A673 (cell line): ENCODE data around the gene DAB2IP. TPM values are rescaled to one million over a fixed set of nuclear protein-coding genes. Genes with fewer than 3 reads are reported as not detected.

ENCODE experiments used
- BruUV-seq: library from RNA; stranded (reverse); fragments of 400-500 nt; replicated peaks from 2 replicates; lab custom pipeline; 2021; lab: Mats Ljungman, UMichigan
- CTCF ChIA-PET: fragments of 300-600 bp; sonication (Branson Sonifier 250); formaldehyde crosslinking; loops from one replicate; lab custom pipeline; 2022; ENCODE audit warnings: antibody characterized with exemption; lab: Charles Lee
- POLR2A ChIA-PET: fragments of 300-600 bp; sonication (Branson Sonifier 250); formaldehyde crosslinking; loops from one replicate; lab custom pipeline; 2022; ENCODE audit warnings: antibody characterized with exemption; ENCODE audit not compliant: low non-redundant PET; lab: Charles Lee
- DNase-seq: peaks from one replicate; pipeline ENCODE4 v3.0.0-alpha.2; 2015; ENCODE audit warnings: low spot score
- H3K27ac ChIP-seq: fragments of 200-600 bp; sonication (generic); 2 replicates; pipeline ENCODE4 v1.5.1; 2016; ENCODE audit warnings: mixed run types, low read depth, mild to moderate bottlenecking, mixed read lengths, antibody characterized with exemption, low read length; ENCODE audit not compliant: poor library complexity, severe bottlenecking
- H3K27me3 ChIP-seq: fragments of 200-600 bp; sonication (generic); replicated peaks from 2 replicates; pipeline ENCODE4 v1.6.1; 2017; ENCODE audit warnings: mixed run types, low read depth, mild to moderate bottlenecking, mixed read lengths, antibody characterized with exemption, low read length; ENCODE audit not compliant: insufficient read depth, poor library complexity
- H3K36me3 ChIP-seq: fragments of 200-600 bp; sonication (generic); 2 replicates; pipeline ENCODE4 v1.6.1; 2016; ENCODE audit warnings: mixed run types, mild to moderate bottlenecking, mixed read lengths, antibody characterized with exemption, low read length; ENCODE audit not compliant: insufficient read depth, poor library complexity, severe bottlenecking
- H3K4me1 ChIP-seq: fragments of 200-600 bp; sonication (generic); 2 replicates; pipeline ENCODE4 v1.6.1; 2017; ENCODE audit warnings: mixed run types, mild to moderate bottlenecking, mixed read lengths, antibody characterized with exemption, low read length; ENCODE audit not compliant: insufficient read depth, poor library complexity, severe bottlenecking
- H3K4me3 ChIP-seq: fragments of 200-600 bp; sonication (generic); 2 replicates; pipeline ENCODE4 v1.5.1; 2016; ENCODE audit warnings: low read depth, mixed run types, mild to moderate bottlenecking, mixed read lengths, low read length; ENCODE audit not compliant: poor library complexity, severe bottlenecking
- H3K9me3 ChIP-seq: fragments of 200-600 bp; sonication (generic); 2 replicates; pipeline ENCODE4 v1.6.1; 2016; ENCODE audit warnings: mixed run types, low read depth, mild to moderate bottlenecking, mixed read lengths, antibody characterized with exemption, low read length; ENCODE audit not compliant: poor library complexity, severe bottlenecking
- EZH2 ChIP-seq: fragments of 200-600 bp; sonication (generic); IDR thresholded peaks from 2 replicates; pipeline ENCODE4 v1.6.1; 2017; ENCODE audit warnings: borderline replicate concordance, low read depth, mild to moderate bottlenecking, mixed read lengths, antibody characterized with exemption, low read length; ENCODE audit not compliant: poor library complexity, severe bottlenecking
- intact Hi-C: fragments of 100-400 bp; cut with micrococcal nuclease; formaldehyde crosslinking; loops from one replicate; pipeline ENCODE4 v1.10.0; 2022; ENCODE audit not compliant: unreplicated experiment
- total RNA-seq: library from RNA; stranded (reverse); gene quantifications from 2 replicates; pipeline ENCODE4 v1.2.3, GENCODE V29; 2021
- TF ChIP-seq, protein P1 (sequence below): fragments of 300-800, 200-600 bp; sonication (generic); conservative IDR thresholded peaks from 2 replicates; pipeline ENCODE4 v1.5.1; 2017; ENCODE audit warnings: low read depth, mild to moderate bottlenecking, antibody characterized with exemption, low read length, moderate library complexity, mixed read lengths

DAB2IP gene
- total RNA-seq, 1 experiment from 2014 or later, result 34.5 TPM

DNA sequence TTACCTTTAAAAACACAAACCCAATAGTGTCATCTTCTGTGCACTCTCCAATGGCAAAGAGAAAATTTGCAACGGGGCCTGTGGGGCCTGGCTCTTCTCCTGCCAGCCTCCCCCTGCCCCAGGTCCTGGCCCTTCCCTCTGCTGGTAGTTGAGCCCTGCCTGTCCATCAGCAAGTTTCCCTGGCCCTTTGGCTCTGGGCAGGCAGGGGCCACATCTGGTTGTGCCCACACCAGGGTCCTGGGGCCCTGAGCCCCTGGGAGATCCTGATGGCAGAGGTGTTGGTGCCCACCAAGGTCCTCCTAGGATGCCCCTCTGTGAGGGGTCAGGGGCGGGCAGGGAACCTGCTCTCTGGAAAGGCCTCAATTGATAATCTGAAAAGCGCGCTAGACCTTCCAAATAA lies 157.3 kb downstream of the DAB2IP start:
- no peak overlapping the region for H3K4me3 ChIP-seq
- H3K27ac ChIP-seq, result no peak overlapping the region
- ChIA-PET CTCF (no interaction called here), POLR2A (no interaction called here)
- no peaks in the 10 kb centered on the region for H3K36me3 ChIP-seq
- TF ChIP-seq, protein P1, sequence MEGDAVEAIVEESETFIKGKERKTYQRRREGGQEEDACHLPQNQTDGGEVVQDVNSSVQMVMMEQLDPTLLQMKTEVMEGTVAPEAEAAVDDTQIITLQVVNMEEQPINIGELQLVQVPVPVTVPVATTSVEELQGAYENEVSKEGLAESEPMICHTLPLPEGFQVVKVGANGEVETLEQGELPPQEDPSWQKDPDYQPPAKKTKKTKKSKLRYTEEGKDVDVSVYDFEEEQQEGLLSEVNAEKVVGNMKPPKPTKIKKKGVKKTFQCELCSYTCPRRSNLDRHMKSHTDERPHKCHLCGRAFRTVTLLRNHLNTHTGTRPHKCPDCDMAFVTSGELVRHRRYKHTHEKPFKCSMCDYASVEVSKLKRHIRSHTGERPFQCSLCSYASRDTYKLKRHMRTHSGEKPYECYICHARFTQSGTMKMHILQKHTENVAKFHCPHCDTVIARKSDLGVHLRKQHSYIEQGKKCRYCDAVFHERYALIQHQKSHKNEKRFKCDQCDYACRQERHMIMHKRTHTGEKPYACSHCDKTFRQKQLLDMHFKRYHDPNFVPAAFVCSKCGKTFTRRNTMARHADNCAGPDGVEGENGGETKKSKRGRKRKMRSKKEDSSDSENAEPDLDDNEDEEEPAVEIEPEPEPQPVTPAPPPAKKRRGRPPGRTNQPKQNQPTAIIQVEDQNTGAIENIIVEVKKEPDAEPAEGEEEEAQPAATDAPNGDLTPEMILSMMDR, result no peak
- no peak for TF ChIP-seq EZH2
- no peaks in the 10 kb centered on the region for H3K4me1 ChIP-seq
- no peaks in the 10 kb centered on the region for H3K9me3 ChIP-seq
- DNase-seq, result no peak
- intact Hi-C loops, result no loop called here
- no TSS peak for BruUV-seq
- H3K27me3 ChIP-seq, result no peaks in the 10 kb centered on the region

DNA sequence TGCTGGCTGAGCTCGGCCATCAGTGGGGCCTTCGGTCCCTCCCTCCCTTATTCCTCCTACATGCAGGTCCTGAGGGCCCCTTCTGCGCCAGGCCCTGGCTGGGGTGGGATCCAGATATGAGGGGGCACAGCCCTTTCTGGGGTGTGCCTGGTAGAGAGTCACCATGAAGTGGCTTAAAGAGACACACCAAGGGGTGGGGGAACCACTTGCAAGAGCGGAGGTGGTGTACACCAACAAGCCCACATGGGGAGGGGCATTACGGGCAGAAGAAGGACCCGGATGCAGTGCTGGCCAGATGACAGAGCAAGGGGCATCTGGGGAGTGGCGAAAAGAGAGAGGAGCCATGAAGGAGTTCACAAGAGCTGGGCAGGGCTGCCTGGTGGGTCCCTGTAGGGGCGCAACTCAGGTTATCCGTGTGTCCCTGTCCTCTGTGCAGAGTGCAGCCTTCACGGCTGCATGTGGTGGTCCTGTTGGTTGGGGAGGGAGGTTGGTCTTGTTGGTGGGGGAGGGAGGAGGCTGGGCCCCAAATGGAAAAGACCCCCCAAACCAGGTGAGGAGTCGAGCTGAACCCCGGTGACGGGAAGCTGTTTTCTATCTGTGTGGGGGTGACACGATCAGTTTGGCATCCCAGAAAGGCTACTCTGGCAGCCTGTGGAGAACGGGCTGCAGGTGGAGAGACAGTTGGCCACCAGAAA lies 158.1 kb downstream of the DAB2IP start:
- Histone ChIP-seq H3K4me3 (no peak overlapping the region), H3K27me3 (no peaks in the 10 kb centered on the region), H3K36me3 (no peaks in the 10 kb centered on the region), H3K27ac (no peak overlapping the region), H3K9me3 (no peaks in the 10 kb centered on the region), H3K4me1 (no peaks in the 10 kb centered on the region)
- no peak for DNase-seq
- TF ChIP-seq, protein P1, result no peak
- no peak for TF ChIP-seq EZH2
- ChIA-PET CTCF (no interaction called here), POLR2A (no interaction called here)
- intact Hi-C loops, result no loop called here
- BruUV-seq, result no TSS peak

DNA sequence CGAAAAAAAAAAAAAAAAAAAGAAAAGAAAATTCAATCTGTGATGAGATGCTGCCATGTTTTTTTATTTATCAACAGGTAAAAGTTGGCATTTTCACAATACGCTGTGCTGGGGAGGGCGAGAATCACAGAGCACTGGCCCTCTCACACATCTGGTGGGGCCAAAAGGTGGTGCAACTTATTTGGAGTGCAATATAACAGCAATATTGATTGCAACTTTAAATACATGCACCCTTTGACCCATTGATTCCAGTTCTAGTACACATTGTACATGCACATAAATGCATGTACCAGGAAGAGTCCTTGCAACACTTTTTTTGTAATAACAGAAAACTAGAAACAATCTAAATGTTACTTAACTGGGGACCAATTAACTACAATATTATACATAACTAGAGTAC lies 159.1 kb downstream of the DAB2IP start:
- no TSS peak for BruUV-seq
- no peak for DNase-seq
- H3K36me3 ChIP-seq, result no peaks in the 10 kb centered on the region
- no peaks in the 10 kb centered on the region for H3K9me3 ChIP-seq
- no peaks in the 10 kb centered on the region for H3K4me1 ChIP-seq
- ChIA-PET CTCF (no interaction called here), POLR2A (no interaction called here)
- no peak overlapping the region for H3K4me3 ChIP-seq
- no peak overlapping the region for H3K27ac ChIP-seq
- H3K27me3 ChIP-seq, result no peaks in the 10 kb centered on the region
- intact Hi-C loops, result no loop called here
- TF ChIP-seq EZH2, result no peak
- TF ChIP-seq, protein P1, result no peak
